Measurements from ENCODE around the gene LRMDA.

The LRMDA gene

DNA sequence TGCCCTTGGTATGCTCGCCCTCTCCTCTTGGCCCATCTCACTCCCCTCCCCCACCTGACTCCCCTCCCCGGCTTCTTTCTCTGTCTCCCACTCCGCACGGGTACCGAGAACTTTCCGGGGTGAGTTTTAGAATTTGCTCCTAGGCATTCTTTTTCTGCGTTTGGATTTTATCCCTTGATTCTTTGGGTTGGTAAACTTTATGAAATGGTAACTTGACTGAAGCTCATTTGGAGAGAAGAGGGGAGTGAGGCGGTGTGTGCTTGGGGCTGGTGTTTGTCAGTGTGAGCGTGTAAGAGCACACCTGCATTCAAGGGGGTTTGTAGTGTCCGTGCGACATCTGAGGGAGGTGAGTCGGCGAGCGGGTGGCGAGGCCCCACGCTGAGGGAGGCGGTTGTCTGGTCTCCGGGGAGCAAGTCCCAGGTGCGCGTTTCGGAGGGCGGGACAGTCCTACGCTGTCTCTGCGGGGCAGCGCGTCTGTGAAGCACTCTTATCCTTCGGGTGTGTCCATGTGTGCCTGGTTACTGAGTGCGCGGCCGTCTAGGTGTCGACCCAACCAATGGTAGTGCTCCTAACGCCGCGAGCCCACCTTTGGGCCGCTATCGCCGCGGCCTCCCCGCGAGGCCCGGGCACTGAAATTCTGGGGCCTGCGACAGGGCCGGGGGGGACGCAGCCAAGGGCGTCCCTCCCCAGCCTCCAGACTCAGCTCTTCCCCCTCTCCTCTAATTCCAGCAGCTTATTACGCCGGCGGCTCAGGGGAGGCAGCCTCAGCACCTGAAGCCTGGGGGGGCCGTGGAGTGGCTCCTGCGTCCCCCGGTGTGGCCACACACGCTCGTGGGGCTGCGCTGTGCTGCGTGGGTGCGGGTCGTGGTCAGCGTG lies 27.2 kb upstream of the LRMDA start:
- TF ChIP-seq, protein P1, sequence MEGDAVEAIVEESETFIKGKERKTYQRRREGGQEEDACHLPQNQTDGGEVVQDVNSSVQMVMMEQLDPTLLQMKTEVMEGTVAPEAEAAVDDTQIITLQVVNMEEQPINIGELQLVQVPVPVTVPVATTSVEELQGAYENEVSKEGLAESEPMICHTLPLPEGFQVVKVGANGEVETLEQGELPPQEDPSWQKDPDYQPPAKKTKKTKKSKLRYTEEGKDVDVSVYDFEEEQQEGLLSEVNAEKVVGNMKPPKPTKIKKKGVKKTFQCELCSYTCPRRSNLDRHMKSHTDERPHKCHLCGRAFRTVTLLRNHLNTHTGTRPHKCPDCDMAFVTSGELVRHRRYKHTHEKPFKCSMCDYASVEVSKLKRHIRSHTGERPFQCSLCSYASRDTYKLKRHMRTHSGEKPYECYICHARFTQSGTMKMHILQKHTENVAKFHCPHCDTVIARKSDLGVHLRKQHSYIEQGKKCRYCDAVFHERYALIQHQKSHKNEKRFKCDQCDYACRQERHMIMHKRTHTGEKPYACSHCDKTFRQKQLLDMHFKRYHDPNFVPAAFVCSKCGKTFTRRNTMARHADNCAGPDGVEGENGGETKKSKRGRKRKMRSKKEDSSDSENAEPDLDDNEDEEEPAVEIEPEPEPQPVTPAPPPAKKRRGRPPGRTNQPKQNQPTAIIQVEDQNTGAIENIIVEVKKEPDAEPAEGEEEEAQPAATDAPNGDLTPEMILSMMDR (IDR thresholded peaks at IDR 0.05): no peak

DNA sequence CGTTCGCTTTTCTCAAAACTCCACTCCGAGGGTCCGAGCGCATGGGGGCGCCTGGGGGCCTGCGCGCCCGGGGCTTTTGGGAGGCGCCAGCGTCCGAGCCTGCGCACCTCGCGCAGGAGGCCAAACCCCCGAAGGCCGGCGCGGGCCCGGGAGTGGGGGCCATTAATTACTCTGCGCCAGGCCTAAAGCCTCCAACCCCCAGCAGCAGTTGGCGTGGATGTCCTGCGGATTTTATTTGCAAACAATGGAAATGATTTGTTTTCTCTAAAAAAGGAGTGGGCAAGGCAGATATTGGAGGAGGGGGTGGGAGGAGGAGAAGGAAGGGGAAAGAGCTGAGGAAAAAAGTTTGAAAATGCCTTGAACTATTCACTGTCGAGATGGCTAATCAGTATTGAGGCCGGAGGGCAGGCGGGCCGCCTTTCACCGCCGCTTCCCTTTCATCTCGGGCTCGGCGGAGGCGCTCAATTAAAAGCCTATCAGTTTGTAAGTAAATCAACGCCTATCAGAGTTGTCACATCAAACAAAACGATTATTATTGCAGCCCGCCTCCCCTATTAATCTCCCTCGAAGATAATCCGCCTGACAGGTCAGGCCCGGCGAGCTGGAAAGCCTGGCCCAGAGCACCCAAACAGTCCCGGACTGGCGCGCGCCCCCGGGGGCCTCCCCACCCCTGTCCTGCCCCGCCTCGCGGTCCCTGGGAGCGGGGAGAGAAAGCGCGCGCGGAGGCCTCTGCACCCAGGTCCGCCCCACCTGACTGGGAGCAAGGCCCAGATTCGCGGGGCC lies 26.4 kb upstream of the LRMDA start:
- TF ChIP-seq, protein P1 (IDR thresholded peaks at IDR 0.05): no peak

DNA sequence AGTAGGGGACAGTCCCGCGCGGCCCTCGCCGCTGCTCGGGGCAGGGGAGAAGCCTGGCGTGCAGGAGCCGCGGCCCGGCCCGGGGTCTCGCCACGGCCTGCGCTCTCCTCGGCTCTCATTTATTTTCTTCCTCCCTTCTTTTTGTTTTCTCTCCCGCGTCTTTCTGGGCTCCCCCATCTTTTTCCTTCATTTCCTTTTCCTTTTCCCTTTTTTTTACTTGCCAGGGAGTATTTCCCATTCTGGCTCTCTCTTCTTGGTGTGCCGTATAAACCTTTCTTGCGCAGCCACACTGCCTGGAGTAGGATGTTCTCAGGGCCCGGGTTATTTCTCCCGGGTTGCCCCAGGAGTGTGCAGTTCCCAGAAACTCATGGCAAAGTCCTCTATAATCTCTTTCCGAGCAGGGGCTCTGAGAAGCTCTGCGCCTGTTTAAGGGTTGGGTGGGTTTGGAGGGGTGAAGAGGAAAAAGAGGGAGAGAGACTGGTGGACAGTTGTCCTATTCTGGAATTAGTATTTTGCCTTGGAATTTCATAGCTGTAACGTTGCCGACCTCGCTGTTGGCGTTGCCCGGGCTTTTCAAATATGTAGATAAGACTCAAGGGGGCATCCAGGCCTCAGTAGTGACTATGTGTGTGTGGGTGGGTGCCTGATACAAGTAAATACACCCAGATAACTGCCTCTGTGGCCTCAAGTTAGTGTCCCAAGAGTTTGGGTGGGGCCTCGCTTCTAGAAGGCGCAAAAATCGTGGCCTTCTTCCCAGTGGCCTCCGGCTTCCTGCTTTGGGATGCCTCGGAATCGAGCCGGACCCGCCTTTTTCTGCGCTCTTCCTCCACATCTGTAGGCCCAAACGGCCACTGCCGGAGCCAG lies 25.6 kb upstream of the LRMDA start:
- TF ChIP-seq, protein P1 (IDR thresholded peaks at IDR 0.05): no peak

DNA sequence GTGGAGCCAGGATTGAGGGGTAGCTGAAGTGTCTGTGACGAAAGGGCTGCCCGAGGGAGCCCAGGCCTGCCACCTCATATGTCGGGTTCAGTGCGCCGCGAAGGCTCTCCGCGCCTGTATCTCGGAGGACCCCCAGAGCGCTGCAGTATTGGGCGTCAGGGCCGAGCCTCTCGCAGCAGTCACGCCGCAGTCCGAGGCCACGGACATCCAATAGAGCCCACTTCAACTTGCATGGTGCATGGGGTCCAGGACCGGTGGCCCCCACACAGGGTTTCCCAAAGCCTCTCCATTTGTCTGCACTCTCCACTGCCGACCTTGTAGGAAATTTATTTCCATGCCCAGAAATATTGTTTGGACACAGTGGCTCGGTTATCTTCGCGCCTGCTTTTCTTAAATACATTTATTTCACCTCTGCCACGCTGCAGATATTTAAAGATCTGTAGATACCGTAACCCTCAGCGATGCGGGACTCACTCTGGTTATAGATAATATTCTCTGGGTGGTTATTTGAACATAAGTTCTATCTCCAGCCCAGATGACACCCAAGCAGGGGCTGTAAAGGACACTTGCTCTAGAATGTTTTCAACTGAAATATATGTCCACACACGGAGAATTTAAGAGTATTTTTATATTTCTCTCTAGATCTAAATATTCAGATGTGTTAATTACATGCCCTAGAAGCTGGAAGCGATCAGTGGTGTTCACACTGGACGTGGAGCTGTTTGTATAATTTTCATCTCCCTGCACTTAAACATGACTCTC lies 24.8 kb upstream of the LRMDA start:
- TF ChIP-seq, protein P1 (IDR thresholded peaks at IDR 0.05): no peak

DNA sequence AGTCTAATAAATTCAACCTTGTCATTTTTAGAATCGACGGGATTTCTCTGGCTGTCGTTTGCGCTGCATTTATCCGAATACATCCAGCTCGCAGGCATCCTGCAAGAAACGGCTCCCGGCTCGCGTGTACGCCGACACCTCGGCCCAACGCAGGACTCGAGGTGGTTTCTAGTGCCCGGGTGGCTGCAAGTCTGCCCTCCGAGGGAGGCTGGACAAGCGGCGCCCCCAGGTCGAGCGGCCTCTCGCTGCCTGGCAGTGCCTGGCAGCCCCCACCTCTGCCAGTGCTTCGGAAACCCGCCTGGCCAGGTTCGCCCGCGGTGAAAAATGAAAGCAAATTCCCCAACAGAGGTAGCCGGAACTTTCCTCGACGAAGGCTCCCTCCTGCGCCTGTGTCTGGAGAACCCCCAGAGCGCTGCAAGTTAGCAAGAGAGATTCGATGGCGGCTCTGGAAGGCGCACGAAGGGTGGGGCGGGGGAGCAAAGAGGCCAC lies 24.2 kb upstream of the LRMDA start:
- TF ChIP-seq, protein P1 (IDR thresholded peaks at IDR 0.05): no peak

DNA sequence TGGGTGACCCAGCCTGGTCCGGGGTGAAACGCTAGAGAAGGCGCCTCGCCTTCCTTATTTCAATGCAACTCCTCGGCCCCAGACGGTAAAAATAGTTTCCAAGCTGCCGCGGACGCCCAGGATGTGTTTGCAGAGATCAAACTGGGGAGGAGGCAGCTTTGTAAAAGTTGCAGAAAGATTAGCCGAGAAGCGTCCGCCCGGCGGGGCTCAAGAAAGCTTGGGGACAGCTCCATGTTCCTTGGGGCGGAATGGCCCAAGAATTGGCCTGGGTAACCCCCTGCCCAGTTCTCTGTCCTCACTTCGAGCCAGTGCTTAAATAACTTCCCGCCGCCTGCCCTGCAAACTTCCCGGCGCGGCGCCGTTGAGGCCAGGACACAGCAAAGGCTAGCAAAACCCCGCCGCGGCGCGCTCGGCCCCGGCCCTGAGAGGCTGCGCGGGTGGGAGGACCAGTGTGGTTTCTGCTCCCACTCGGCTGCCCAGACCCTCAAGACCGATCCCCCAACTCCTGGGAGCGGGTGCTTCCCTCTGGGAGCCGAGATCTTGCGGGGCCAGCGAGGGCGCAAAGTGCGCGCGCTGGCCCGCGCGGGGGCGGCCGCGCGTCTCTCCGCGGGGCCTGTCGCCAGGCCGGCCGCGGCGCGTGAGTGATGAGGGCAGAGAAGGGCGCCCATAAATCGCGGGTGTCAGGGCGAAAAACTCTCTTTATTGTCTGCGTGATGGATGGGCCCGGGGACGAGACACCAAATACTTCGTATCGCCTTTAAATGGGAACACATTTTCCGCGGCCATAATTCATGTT lies 23.5 kb upstream of the LRMDA start:
- TF ChIP-seq, protein P1 (IDR thresholded peaks at IDR 0.05): no peak
